ENCODE data around the gene TGDS.
A peak's percentile ranks its signal among the peaks of the same experiment; 100 is the strongest.

TGDS gene

DNA sequence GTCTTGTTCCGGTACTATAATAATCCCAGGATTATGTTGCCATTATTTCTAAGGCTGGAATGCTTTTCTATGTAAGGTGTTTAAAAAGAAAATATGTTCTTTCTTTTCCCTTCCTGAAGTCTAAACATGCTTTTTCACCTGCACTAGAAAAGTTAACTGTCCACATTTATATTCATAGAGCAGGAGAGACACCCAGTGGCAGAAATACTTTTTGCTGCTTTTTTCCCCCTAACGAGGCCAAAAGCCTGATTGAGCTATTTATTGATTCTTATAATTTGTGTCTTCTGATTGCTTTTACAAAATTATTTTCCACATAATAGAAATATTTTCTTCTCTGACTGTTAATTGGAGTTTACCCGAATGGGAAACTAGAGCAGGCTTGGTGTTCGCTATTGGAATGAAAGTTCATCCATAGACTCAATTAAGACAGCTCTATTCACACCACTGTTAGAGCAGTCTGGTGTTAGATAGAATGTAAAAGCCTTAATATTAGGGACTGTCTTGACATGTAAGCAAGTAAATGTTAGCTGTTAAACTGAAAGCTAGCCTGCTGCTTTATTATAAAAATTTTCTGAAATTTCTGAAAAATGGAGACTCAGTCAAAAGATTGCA lies 21.5 kb upstream of the TGDS start:
- Histone ChIP-seq H3K27ac (ENCODE audit: poor library complexity, severe bottlenecking) (no peak overlapping the region), H3K4me1 (ENCODE audit: insufficient read depth, poor library complexity, severe bottlenecking) (no peaks in the 10 kb centered on the region), H3K36me3 (ENCODE audit: low read depth) (peaks cover 79% of the 10 kb centered on the region), H3K9me3 (ENCODE audit: severe bottlenecking) (no peaks in the 10 kb centered on the region), H3K4me3 (ENCODE audit: severe bottlenecking) (no peak overlapping the region), H3K27me3 (ENCODE audit: insufficient read depth, poor library complexity, severe bottlenecking) (no peaks in the 10 kb centered on the region)
- DNase-seq (ENCODE audit: low spot score) (no peak), ATAC-seq (ENCODE audit: low read depth) (no peak)
- TF ChIP-seq, protein P1, sequence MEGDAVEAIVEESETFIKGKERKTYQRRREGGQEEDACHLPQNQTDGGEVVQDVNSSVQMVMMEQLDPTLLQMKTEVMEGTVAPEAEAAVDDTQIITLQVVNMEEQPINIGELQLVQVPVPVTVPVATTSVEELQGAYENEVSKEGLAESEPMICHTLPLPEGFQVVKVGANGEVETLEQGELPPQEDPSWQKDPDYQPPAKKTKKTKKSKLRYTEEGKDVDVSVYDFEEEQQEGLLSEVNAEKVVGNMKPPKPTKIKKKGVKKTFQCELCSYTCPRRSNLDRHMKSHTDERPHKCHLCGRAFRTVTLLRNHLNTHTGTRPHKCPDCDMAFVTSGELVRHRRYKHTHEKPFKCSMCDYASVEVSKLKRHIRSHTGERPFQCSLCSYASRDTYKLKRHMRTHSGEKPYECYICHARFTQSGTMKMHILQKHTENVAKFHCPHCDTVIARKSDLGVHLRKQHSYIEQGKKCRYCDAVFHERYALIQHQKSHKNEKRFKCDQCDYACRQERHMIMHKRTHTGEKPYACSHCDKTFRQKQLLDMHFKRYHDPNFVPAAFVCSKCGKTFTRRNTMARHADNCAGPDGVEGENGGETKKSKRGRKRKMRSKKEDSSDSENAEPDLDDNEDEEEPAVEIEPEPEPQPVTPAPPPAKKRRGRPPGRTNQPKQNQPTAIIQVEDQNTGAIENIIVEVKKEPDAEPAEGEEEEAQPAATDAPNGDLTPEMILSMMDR (IDR thresholded peaks at IDR 0.05; ENCODE audit: poor library complexity, severe bottlenecking), result peak; percentile 73

DNA sequence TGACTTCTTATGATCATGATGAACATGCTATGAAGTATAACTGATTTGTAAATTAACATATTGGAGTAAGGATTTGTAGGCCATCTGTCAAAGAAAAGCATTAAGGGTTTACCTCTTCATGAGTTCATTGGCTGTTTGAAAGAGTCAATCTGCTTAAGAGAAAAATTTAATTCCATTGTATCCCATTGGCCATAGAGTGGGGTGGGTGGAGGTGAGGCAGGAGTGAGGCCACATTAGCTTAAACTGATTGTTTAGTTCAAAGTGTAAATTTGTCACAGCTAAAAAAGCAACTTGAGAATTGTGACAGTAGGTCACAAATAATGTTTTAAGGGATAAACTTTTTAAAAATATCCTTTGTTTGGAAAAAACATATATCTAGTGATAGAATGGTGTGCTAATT lies 17.1 kb upstream of the TGDS start:
- Histone ChIP-seq H3K4me1 (ENCODE audit: insufficient read depth, poor library complexity, severe bottlenecking) (no peaks in the 10 kb centered on the region), H3K4me3 (ENCODE audit: severe bottlenecking) (no peak overlapping the region), H3K27me3 (ENCODE audit: insufficient read depth, poor library complexity, severe bottlenecking) (no peaks in the 10 kb centered on the region), H3K36me3 (ENCODE audit: low read depth) (peaks cover 79% of the 10 kb centered on the region), H3K27ac (ENCODE audit: poor library complexity, severe bottlenecking) (no peak overlapping the region), H3K9me3 (ENCODE audit: severe bottlenecking) (no peaks in the 10 kb centered on the region)
- TF ChIP-seq, protein P1 (IDR thresholded peaks at IDR 0.05; ENCODE audit: poor library complexity, severe bottlenecking), result no peak
- no peak for DNase-seq (ENCODE audit: low spot score)
- ATAC-seq (ENCODE audit: low read depth), result no peak

GRCh38 chr13:94612050-94612449 lies 16.1 kb upstream of the TGDS start:
- DNase-seq (ENCODE audit: low spot score) (no peak), ATAC-seq (ENCODE audit: low read depth) (no peak)
- Histone ChIP-seq H3K9me3 (ENCODE audit: severe bottlenecking) (no peaks in the 10 kb centered on the region), H3K27ac (ENCODE audit: poor library complexity, severe bottlenecking) (no peak overlapping the region), H3K27me3 (ENCODE audit: insufficient read depth, poor library complexity, severe bottlenecking) (no peaks in the 10 kb centered on the region), H3K4me1 (ENCODE audit: insufficient read depth, poor library complexity, severe bottlenecking) (no peaks in the 10 kb centered on the region), H3K36me3 (ENCODE audit: low read depth) (peaks cover 86% of the 10 kb centered on the region), H3K4me3 (ENCODE audit: severe bottlenecking) (no peak overlapping the region)
- TF ChIP-seq, protein P1 (IDR thresholded peaks at IDR 0.05; ENCODE audit: poor library complexity, severe bottlenecking), result no peak

DNA sequence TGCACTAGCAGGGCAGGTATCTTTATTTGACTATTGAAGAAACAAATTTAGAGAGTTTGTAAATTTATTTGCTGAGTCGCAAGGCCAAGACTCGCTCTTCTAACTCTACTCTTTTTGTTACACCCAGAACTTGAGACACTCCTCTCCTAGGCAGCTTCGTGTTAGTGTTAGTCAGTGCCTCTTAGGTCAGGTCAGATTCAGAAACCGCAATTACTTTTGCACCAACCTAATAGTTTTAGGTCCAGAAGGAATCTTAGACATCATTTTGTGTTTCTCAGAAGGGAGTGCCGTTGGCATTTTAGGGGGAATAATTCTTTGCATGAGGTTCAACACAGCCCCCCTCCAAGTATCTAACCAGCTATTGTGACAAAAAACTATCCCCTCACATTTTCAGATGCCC lies 14.5 kb upstream of the TGDS start:
- no peak overlapping the region for H3K4me3 ChIP-seq (ENCODE audit: severe bottlenecking)
- no peaks in the 10 kb centered on the region for H3K27me3 ChIP-seq (ENCODE audit: insufficient read depth, poor library complexity, severe bottlenecking)
- peaks cover 91% of the 10 kb centered on the region for H3K36me3 ChIP-seq (ENCODE audit: low read depth)
- DNase-seq (ENCODE audit: low spot score), result no peak
- no peak for ATAC-seq (ENCODE audit: low read depth)
- TF ChIP-seq, protein P1 (IDR thresholded peaks at IDR 0.05; ENCODE audit: poor library complexity, severe bottlenecking), result no peak
- H3K4me1 ChIP-seq (ENCODE audit: insufficient read depth, poor library complexity, severe bottlenecking), result no peaks in the 10 kb centered on the region
- H3K9me3 ChIP-seq (ENCODE audit: severe bottlenecking), result no peaks in the 10 kb centered on the region
- H3K27ac ChIP-seq (ENCODE audit: poor library complexity, severe bottlenecking), result no peak overlapping the region

DNA sequence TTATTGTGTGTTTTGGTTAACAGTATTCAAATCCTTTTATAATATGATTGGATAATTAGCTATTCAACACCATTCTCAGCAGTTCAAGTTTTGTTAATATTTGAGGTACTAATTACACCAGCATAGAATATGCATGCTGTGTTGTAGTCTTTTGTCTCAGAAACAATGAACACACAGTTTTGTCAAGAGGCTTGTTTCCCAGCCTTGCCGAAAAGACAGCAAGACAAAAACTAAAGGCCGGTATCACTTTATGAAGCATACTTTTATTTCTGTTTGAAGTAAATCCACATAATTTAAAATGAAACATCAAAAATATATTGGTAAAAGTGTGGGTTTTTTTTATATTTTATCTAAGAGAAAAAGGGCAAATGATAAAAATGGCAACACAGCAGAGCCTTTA lies 13.2 kb upstream of the TGDS start:
- Histone ChIP-seq H3K4me3 (ENCODE audit: severe bottlenecking) (no peak overlapping the region), H3K27ac (ENCODE audit: poor library complexity, severe bottlenecking) (no peak overlapping the region), H3K27me3 (ENCODE audit: insufficient read depth, poor library complexity, severe bottlenecking) (no peaks in the 10 kb centered on the region), H3K9me3 (ENCODE audit: severe bottlenecking) (no peaks in the 10 kb centered on the region), H3K36me3 (ENCODE audit: low read depth) (peaks cover 86% of the 10 kb centered on the region), H3K4me1 (ENCODE audit: insufficient read depth, poor library complexity, severe bottlenecking) (no peaks in the 10 kb centered on the region)
- no peak for ATAC-seq (ENCODE audit: low read depth)
- DNase-seq (ENCODE audit: low spot score), result no peak
- TF ChIP-seq, protein P1 (IDR thresholded peaks at IDR 0.05; ENCODE audit: poor library complexity, severe bottlenecking), result no peak
